DMS114 treated with DMSO at 0.1 percent for 48 hours (cell line): Measurements from ENCODE around the gene SERF2.
"Not testable (repeated sequence)": the region's sequence is repeated elsewhere in the genome, so short reads cannot be mapped to it uniquely, and the experiment has no call there.

ENCODE experiments used
- DNase-seq: peaks from one replicate; lab custom pipeline; 2025; ENCODE audit not compliant: unreplicated experiment; lab: John Stamatoyannopoulos, UW

The SERF2 gene

DNA sequence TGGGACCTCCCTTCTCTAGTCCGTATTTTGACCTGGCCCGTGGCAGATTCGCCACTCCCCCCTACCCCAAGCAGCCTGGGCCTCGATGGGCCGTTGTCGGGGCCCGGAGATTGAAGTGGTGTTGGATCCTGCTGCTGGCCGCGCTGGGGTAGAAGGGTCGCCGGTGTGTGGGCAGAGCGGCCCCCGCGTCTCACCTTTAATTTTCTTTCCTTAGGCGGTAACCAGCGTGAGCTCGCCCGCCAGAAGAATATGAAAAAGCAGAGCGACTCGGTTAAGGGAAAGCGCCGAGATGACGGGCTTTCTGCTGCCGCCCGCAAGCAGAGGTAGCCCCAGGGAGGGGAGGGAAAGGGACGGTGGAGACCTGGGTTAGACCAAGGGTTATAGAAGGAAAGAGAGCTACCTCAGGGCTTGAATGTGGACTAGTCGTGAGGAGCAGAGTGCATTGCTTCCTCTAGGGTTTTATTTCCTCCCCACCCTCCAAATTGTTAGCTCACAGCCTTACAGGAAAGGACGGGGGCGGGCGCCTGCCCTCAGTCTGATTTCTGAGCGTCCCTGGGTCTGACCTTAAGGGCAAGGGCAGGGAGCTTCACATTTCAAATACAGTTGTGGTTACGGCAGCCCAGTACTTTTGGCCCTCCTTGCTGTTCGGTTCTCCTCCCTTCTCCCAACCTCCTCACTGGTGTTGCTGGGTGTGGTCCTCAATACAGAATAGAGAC is 799 bp downstream of the SERF2 start:
- DNase-seq: no peak

GRCh38 chr15:43793647-43794046 is 1.5 kb downstream of the SERF2 start:
- DNase-seq: no peak

GRCh38 chr15:43794269-43795037 is 2.3 kb downstream of the SERF2 start:
- no peak for DNase-seq

DNA sequence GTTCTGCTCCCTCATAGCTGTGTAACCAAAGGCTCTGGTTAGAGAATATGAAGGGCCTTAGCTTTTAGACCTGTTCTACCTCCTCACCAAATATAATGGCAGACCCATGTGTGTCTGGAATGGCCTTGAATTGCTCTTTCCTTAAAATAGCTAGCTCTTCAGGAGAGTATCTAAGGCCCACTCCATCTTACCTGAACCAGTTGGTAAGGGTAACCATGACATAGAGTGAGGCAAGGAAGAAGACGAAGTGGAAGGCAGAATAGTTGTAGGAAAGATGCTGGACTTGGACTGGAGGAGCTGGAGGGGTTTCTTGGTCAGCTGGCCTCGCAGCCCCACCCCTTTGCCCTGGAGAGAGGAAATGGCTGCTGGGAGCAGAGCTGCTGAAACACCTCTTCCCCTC is 3.1 kb downstream of the SERF2 start:
- no peak for DNase-seq

DNA sequence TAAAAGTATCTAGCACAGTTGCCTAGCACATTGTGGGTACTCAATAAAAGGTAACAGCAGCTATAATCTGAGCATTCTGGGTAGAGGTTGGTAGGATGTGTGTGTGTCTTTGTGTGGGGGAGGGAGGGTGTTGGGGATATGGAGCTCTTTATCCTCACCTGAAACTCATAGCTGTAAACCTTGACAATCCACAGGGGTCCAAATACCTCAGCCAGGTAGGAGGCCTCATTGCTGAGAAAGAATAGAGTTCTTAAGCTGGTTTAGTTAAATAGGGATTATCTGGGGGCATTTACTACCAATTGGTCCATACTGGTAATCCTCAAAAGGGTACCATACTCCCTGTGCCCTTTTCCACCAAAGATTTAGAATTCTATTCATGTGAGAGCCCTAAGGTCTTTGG is 3.9 kb downstream of the SERF2 start:
- DNase-seq: no peak

DNA sequence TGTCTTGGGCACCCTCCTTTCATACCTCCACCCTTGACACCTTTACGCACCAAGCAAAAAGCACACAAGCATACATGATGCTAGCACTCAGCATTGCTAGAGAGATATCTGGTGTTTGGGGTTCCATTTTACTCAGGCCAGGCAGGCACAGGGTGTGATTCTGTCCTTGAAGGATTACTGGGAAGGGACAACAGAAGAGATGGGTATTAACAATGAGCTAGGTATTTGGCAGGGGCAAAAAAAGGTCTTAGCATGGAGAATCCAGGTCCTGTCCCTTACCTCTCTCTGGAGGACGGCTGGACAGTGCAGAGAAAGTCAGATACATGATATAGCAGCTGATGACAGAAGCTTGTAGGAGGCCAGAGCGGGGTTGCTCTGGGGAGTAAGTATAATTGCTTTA is 4.4 kb downstream of the SERF2 start:
- no peak for DNase-seq

- DNase-seq: no peak
Observed at GRCh38 chr15:43799209-43799944, 7.3 kb downstream of the SERF2 start.

- no peak for DNase-seq
Observed at GRCh38 chr15:43799945-43800285, 7.8 kb downstream of the SERF2 start, which contains the start of gene SERINC4. TSS of gene SERINC4 (minus strand) at chr15:43800220. CDS start at chr15:43799986, 234 bp downstream.

DNA sequence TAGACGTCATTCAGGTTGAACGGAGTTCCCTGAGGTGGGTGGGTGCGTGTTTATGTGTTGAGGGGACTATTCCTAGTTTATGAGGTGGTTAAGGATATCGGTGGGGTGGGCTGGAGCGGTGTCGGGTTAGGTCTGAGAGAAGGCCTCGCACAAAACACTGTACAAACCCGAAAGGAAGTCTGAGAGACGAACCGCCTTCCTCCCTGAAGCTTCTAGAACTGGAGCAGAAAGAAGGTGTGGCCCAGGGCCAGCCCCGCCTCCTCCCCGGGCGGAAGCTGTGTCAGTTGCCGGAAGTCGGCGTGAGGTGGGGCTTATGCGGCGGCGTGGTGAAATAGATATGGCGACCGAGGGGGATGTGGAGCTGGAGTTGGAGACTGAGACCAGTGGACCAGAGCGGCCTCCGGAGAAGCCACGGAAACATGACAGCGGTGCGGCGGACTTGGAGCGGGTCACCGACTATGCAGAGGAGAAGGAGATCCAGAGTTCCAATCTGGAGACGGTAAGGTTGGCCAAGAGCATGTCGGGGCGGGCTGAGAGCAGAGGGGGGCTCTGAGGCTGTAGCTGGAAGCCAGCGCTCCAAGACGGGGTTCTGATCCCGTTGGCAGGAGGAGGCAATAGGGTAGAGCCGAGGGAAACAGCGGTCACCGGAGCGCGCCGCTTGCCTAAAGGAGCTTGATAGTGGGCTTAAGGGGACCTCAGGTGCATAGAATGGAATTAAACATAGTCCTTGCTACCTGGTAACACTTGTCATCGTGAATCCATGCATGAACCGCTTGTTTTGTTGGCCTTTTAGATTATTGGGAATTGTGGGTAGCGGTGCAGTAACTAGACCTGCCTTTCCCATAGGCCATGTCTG is 8.4 kb downstream of the SERF2 start, which contains the start of gene HYPK:
TSS of gene HYPK (plus strand) at position 314 of the 856 bp plus-strand sequence. CDS start at position 338, 24 bp downstream.
- DNase-seq: peak; percentile 81

DNA sequence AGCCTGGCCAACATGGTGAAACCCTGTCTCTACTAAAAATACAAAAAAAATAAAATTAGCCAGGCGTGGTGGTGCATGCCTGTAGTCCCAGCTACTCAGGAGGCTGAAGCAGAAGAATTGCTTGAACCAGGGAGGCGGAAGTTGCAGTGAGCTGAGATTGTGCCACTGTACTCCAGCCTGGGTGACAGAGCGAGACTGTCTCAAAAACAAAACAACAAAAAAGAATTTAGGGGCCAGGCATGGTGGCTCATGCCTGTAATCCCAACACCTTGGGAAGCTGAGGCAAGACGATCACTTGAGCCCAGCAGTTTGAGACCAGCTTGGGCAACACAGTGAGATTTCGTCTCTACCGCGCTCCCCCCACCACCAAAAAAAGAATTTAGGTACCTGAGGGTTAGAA is 10.6 kb downstream of the SERF2 start:
- not testable (repeated sequence) for DNase-seq

DNA sequence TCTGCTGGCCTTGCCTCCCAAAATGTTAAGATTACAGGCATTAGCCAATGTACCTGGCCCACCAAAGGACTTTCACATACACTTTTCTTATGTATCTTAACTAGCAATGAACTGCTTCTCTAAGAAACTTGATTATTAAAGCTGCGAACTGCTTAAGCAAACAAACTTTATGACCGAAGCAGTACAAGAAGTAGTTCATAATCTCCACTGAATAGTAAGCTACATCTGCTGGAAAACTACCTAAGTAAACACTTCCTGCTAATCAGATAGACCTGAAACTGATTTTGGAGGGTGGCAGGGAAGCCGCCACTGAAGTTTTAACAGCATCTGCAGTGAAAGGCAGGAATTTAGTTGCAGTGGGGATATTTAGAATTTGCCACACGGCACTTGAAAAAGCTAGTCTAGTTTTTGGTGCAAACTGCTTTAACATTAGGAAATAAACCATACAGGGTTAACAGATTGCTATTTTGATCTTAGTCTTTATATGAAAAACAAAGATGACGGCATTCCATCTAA is 16.4 kb downstream of the SERF2 start:
- no peak for DNase-seq

- no peak for DNase-seq
Observed at GRCh38 chr15:43808960-43809678, 17.0 kb downstream of the SERF2 start.

GRCh38 chr15:43815064-43815463 is 22.9 kb downstream of the SERF2 start:
- DNase-seq: not testable (repeated sequence)

DNA sequence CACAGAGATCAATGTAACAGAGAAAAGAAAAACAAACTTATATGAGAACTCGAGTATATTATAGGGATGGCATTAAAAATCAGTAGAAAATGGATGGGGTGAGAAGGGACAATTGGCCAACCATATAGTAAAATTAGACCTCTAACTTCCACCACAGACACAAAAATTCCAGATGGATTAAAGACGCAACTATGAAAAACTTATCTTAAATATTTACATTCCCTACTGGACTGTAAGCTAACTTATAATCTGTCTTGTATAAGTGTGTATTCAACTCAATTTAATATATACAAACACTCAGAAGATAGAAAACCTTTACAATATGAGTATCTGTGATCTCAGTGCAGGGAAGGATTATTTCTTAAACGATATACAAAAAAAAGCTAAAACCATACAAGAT is 29.4 kb downstream of the SERF2 start:
- no peak for DNase-seq

- peak; percentile 97 for DNase-seq
Observed at GRCh38 chr15:43824302-43825246, 32.5 kb downstream of the SERF2 start, which contains the start of gene MFAP1. TSS of gene MFAP1 (minus strand) at chr15:43824690. CDS start at chr15:43824569, 121 bp downstream.

GRCh38 chr15:43825305-43825704 is 33.2 kb downstream of the SERF2 start:
- DNase-seq: not testable (repeated sequence)

DNA sequence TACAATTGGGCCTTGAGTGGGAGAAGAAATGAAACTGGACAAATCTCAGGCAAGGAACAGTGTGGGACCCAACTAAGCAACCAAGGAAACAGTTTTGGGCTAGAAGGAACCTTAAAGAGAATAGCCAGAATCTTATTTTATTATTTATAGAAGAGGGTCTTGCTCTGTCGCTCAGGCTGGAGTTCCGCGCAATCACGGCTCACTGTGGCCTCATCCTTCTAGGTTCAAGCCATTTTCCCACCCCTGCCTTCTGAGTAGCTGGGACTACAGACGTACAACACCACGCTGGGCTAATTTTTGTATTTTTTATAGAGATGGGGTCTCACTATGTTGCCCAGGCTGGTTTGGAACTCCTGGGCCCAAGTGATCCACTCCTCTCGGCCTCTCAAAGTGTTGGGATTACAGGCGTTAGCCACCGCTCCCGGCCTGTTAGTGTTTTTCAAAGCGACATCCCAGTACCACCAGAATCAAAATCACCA is 33.9 kb downstream of the SERF2 start:
- DNase-seq: no peak

GRCh38 chr15:43826508-43827341 is 34.6 kb downstream of the SERF2 start, which contains the start of gene WDR76:
TSS of gene WDR76 (plus strand) at chr15:43827002. CDS start at chr15:43827033, 31 bp downstream.
- peak; percentile 72 for DNase-seq
